ENCODE measurements around the gene RITA1.

DNA sequence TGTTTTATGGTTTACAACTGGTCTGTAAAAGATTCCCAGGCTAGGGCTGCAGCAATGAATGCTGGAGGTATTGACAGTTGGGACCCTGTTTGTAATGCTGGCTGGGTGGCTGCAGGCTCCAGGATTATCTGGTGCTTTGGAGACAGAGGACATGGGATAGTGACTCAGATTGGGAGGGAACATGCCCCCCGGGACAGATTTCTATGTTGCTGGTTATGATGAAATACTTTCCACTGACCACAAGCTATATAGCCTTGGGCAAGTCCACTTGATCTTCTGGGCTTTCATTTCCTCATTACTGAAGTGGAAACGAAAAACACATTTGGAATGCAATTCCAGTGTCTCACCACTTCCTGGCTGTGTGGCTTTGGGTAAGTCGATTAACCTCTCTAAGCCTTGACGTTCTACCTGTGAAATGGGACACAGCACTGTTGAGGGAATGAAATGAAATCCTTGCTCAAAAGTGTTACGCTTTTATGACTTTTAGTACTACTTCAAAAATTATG, 29.4 kb downstream of the RITA1 start:
- TF ChIP-seq POLR2A (IDR thresholded peaks at IDR 0.05; ENCODE audit: low read length) (no peak), GATA1 (IDR thresholded peaks at IDR 0.05; ENCODE audit: low read depth, low read length) (no peak)

Measured in erythroblast (primary cell).